Trophoblast cell (in vitro differentiated cells and primary cell): ENCODE results near the gene MORC4.

Source experiments
- DNase-seq, 2 donors: peaks; one replicate each; pipeline ENCODE4 v3.0.0-alpha.2; 2016
- H2AFZ ChIP-seq: 2 replicates; pipeline ENCODE4 v1.6.1; 2013; ENCODE audit warnings: low read length, moderate library complexity, mild to moderate bottlenecking; ENCODE audit not compliant: insufficient read depth, poor library complexity
- H2AK5ac ChIP-seq: 2 replicates; pipeline ENCODE4 v1.6.1; 2013; ENCODE audit warnings: mild to moderate bottlenecking, low read length
- H2BK120ac ChIP-seq: 2 replicates; pipeline ENCODE4 v1.6.1; 2013; ENCODE audit warnings: low read length, mild to moderate bottlenecking, moderate library complexity; ENCODE audit not compliant: insufficient read depth, poor library complexity
- H2BK12ac ChIP-seq: 2 replicates; pipeline ENCODE4 v1.6.1; 2013; ENCODE audit warnings: mild to moderate bottlenecking, low read length, moderate library complexity
- H2BK5ac ChIP-seq: 2 replicates; pipeline ENCODE4 v1.6.1; 2013; ENCODE audit warnings: low read length, low read depth, moderate library complexity, mild to moderate bottlenecking; ENCODE audit not compliant: poor library complexity
- H3K14ac ChIP-seq: 2 replicates; pipeline ENCODE4 v1.6.1; 2013; ENCODE audit warnings: mild to moderate bottlenecking, low read length
- H3K18ac ChIP-seq: 2 replicates; pipeline ENCODE4 v1.6.1; 2013; ENCODE audit warnings: mild to moderate bottlenecking, low read length
- H3K23ac ChIP-seq: 2 replicates; pipeline ENCODE4 v1.6.1; 2013; ENCODE audit warnings: low read length
- H3K27ac ChIP-seq: 2 replicates; pipeline ENCODE4 v1.5.1; 2013; ENCODE audit warnings: low read depth, mild to moderate bottlenecking, inconsistent platforms, low read length, moderate library complexity
- H3K27me3 ChIP-seq: 2 replicates; pipeline ENCODE4 v1.6.1; 2013; ENCODE audit warnings: inconsistent platforms, mild to moderate bottlenecking, low read length, moderate library complexity; ENCODE audit not compliant: insufficient read depth
- H3K36me3 ChIP-seq, 2 experiments: 1 replicate in 1 of 2; 2 replicates in 1 of 2; pipeline ENCODE4 v1.6.1; 2013; ENCODE audit warnings: low read length in 2 of 2, mild to moderate bottlenecking in 2 of 2, moderate library complexity in 1 of 2; ENCODE audit not compliant: insufficient read depth in 2 of 2, control insufficient read depth in 1 of 2
- H3K4ac ChIP-seq: 2 replicates; pipeline ENCODE4 v1.6.1; 2013; ENCODE audit warnings: low read depth, mild to moderate bottlenecking, low read length, moderate library complexity
- H3K4me1 ChIP-seq, 2 experiments: 1 replicate in 1 of 2; 2 replicates in 1 of 2; pipeline ENCODE4 v1.6.1; 2013; ENCODE audit warnings: low read length in 2 of 2, mild to moderate bottlenecking in 2 of 2, moderate library complexity in 1 of 2; ENCODE audit not compliant: insufficient read depth in 2 of 2, control insufficient read depth in 1 of 2
- H3K4me2 ChIP-seq: 2 replicates; pipeline ENCODE4 v1.6.1; 2013; ENCODE audit warnings: inconsistent platforms, mild to moderate bottlenecking, low read length, moderate library complexity
- H3K4me3 ChIP-seq: 2 replicates; pipeline ENCODE4 v1.5.1; 2013; ENCODE audit warnings: mild to moderate bottlenecking, low read depth, low read length, inconsistent platforms
- H3K79me1 ChIP-seq: one replicate; pipeline ENCODE4 v1.6.1; 2013; ENCODE audit warnings: low read length
- H3K79me2 ChIP-seq: 2 replicates; pipeline ENCODE4 v1.6.1; 2013; ENCODE audit warnings: low read length, mild to moderate bottlenecking; ENCODE audit not compliant: control insufficient read depth, insufficient read depth, poor library complexity
- H3K9ac ChIP-seq: 2 replicates; pipeline ENCODE4 v1.6.1; 2013; ENCODE audit warnings: mild to moderate bottlenecking, low read length
- H3K9me3 ChIP-seq: 2 replicates; pipeline ENCODE4 v1.6.1; 2013; ENCODE audit warnings: low read depth, mild to moderate bottlenecking, control low read depth, inconsistent platforms, low read length; ENCODE audit not compliant: insufficient read depth
- H4K12ac ChIP-seq: 2 replicates; pipeline ENCODE4 v1.6.1; 2013; ENCODE audit warnings: low read depth, mild to moderate bottlenecking, low read length, moderate library complexity
- H4K8ac ChIP-seq: 2 replicates; pipeline ENCODE4 v1.6.1; 2013; ENCODE audit warnings: low read depth, mild to moderate bottlenecking, low read length, moderate library complexity
- H4K91ac ChIP-seq: one replicate; pipeline ENCODE4 v1.6.1; 2013; ENCODE audit warnings: low read depth, mild to moderate bottlenecking, low read length, moderate library complexity
- WGBS: extraction: QIAGEN DNeasy Blood & Tissue Kit; methylation state at CpG from one replicate; pipeline ENCODE4 v1.1.7; 2013; ENCODE audit warnings: missing lambda C conversion rate; ENCODE audit not compliant: insufficient read length, insufficient coverage; ENCODE audit errors: extremely low coverage; 5-methylcytosine and 5-hydroxymethylcytosine counted together

MORC4 gene

DNA sequence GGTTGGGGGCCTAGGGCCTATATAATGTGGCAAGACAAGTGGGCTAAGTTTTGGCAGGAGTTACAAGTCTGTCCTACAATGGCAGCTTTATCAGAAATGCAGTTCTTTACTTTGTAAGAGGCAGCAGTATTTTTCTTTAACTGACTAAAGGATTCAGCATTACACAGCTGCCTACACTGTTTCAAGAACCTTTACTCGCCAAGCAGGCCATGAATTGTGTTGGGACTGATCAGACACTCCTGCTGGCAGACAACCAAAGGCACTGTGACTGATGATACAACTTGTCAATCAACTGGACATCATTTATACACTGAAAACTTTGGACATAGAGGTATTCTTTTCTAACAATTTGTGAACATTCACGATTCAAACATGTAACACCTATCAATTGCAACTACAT lies 4.3 kb downstream of the MORC4 start:
- Histone ChIP-seq H3K27ac (no peak overlapping the region), H2AFZ (no peak overlapping the region), H2BK120ac (no peak overlapping the region), H4K8ac (no peak overlapping the region), H4K91ac (no peak overlapping the region), H3K27me3 (no peaks in the 10 kb centered on the region), H3K9me3 (no peaks in the 10 kb centered on the region), H3K9ac (no peak overlapping the region), H3K79me2 (no peaks in the 10 kb centered on the region), H2AK5ac (no peak overlapping the region), H3K4me1 (no peaks in the 10 kb centered on the region), H2BK12ac (no peak overlapping the region), H3K36me3 (no peaks in the 10 kb centered on the region), H4K12ac (no peak overlapping the region), H3K4me3 (no peak overlapping the region), H2BK5ac (no peak overlapping the region), H3K4ac (no peak overlapping the region), H3K18ac (no peak overlapping the region), H3K4me2 (no peak overlapping the region), H3K79me1 (peaks cover 2% of the 10 kb centered on the region), H3K14ac (no peak overlapping the region), H3K23ac (no peak overlapping the region)
- no peak for DNase-seq
- no CpG with 5 or more reads among the region's 2 CpGs for WGBS

DNA sequence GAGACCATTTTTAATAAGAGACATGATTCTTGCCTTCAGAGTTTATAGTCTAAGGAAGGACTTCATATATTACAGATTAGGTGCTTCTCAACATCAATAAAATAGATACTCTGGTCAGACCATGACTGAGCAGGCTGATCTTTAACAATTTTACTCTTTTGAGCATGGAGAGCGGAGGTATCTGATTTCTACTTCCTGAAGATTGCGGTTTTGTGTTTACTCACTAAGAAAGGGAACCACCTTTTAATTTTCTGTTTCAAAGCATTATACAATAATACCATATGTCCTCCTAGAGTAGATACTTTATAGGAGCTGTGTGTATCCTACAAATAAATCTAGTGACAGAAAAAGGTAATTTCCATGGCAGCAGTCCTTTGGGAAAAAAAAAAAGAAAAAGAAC lies 12.5 kb downstream of the MORC4 start:
- Histone ChIP-seq H4K8ac (no peak overlapping the region), H4K91ac (no peak overlapping the region), H3K79me2 (no peaks in the 10 kb centered on the region), H3K27me3 (no peaks in the 10 kb centered on the region), H2BK120ac (no peak overlapping the region), H3K4ac (no peak overlapping the region), H3K9me3 (no peaks in the 10 kb centered on the region), H4K12ac (no peak overlapping the region), H3K79me1 (no peaks in the 10 kb centered on the region), H3K4me1 (no peaks in the 10 kb centered on the region), H3K9ac (no peak overlapping the region), H2AFZ (no peak overlapping the region), H3K14ac (no peak overlapping the region), H3K4me2 (no peak overlapping the region), H3K4me3 (no peak overlapping the region), H3K18ac (no peak overlapping the region), H2BK5ac (no peak overlapping the region), H3K23ac (no peak overlapping the region), H3K27ac (no peak overlapping the region), H3K36me3 (no peaks in the 10 kb centered on the region), H2BK12ac (no peak overlapping the region), H2AK5ac (no peak overlapping the region)
- no CpG with 5 or more reads among the region's 2 CpGs for WGBS
- DNase-seq: no peak

DNA sequence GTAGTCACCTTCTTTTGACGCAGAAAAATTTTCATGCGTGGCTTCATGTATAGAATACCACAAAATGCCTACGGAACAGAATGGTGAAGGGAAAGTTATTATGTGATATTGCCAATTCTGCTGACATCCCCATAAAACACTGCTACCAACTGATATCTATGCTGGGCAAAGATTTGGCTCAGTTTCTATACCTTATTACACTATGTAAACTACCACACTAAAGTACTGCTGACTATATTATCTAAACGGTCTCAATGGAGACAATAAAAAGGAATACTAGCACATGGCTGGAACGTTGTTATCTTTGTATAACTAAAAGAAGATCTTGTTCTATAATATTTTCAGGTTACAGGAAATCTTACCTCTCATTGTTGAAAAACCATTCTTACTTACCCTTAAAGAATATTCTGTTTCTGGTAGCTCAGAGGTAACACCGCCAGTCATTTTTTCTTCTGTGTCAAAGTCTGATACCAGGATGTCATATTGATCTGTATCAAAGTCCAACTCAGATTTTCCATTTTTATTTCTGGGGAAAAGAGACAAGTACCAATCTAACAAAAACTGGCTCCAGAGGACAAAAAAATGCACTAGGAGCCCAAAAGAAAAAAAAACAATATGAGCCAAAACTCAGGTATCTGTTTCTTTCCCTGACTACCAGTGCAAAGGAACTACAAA lies 18.9 kb downstream of the MORC4 start:
- Histone ChIP-seq H3K18ac (no peak overlapping the region), H3K4me1 (no peaks in the 10 kb centered on the region), H2AK5ac (no peak overlapping the region), H3K9me3 (no peaks in the 10 kb centered on the region), H3K27ac (no peak overlapping the region), H3K79me2 (no peaks in the 10 kb centered on the region), H3K4me2 (no peak overlapping the region), H3K14ac (no peak overlapping the region), H2BK5ac (no peak overlapping the region), H3K79me1 (no peaks in the 10 kb centered on the region), H3K4ac (no peak overlapping the region), H4K8ac (no peak overlapping the region), H3K4me3 (no peak overlapping the region), H2BK12ac (no peak overlapping the region), H3K27me3 (no peaks in the 10 kb centered on the region), H3K9ac (no peak overlapping the region), H3K23ac (no peak overlapping the region), H3K36me3 (no peaks in the 10 kb centered on the region), H4K12ac (no peak overlapping the region), H4K91ac (no peak overlapping the region), H2AFZ (no peak overlapping the region), H2BK120ac (no peak overlapping the region)
- DNase-seq: no peak
- WGBS: no CpG with 5 or more reads among the region's 6 CpGs

- no peaks in the 10 kb centered on the region for H3K79me1 ChIP-seq
- H3K4ac ChIP-seq: no peak overlapping the region
- H3K27me3 ChIP-seq: no peaks in the 10 kb centered on the region
- H4K8ac ChIP-seq: no peak overlapping the region
- no peak overlapping the region for H3K9ac ChIP-seq
- H3K36me3 ChIP-seq: no peaks in the 10 kb centered on the region
- H3K79me2 ChIP-seq: no peaks in the 10 kb centered on the region
- no peak overlapping the region for H3K14ac ChIP-seq
- no peak overlapping the region for H2BK120ac ChIP-seq
- no peak overlapping the region for H3K4me2 ChIP-seq
- no peak overlapping the region for H2BK5ac ChIP-seq
- H3K18ac ChIP-seq: no peak overlapping the region
- H4K12ac ChIP-seq: no peak overlapping the region
- no peak overlapping the region for H2BK12ac ChIP-seq
- H4K91ac ChIP-seq: no peak overlapping the region
- H3K23ac ChIP-seq: no peak overlapping the region
- DNase-seq: no peak
- H3K9me3 ChIP-seq: no peaks in the 10 kb centered on the region
- H2AK5ac ChIP-seq: no peak overlapping the region
- no peaks in the 10 kb centered on the region for H3K4me1 ChIP-seq
- no CpG with 5 or more reads among the region's 3 CpGs for WGBS
- no peak overlapping the region for H3K27ac ChIP-seq
- H3K4me3 ChIP-seq: no peak overlapping the region
- no peak overlapping the region for H2AFZ ChIP-seq
These were observed 23.6 kb downstream of the MORC4 start for GRCh38 chrX:106976416-106976815.
